Activated CD4-positive, CD25-positive, alpha-beta regulatory T cell treated with anti-CD3 and anti-CD28 coated beads, Interleukin-2, amount 50 U/mL, for 72 hours (primary cell): ENCODE data around the gene CNTN5.
"Not testable (repeated sequence)": the region's sequence is repeated elsewhere in the genome, so short reads cannot be mapped to it uniquely, and the experiment has no call there.

Source experiments
- DNase-seq: peaks from one replicate; pipeline ENCODE4 v3.0.0; 2021

The CNTN5 gene

DNA sequence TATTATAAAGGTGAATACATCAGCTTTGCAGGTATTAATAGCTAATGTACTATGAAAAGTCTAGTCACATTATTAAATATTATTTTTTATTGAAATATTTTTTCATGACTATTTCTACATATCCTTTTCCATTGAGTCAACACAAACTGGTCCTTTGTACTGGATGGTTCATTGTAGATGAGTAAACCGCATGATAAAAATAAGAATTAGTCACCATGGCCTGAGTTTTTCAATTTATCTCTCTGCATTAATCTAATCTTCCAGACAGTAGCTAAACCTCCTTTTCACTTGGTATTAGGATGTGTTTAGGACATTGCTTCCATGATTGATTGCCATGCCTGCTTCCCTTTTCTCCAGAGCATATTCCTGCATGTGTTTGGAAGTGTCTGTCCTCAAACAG, 1227.0 kb downstream of the CNTN5 start:
- no peak for DNase-seq

DNA sequence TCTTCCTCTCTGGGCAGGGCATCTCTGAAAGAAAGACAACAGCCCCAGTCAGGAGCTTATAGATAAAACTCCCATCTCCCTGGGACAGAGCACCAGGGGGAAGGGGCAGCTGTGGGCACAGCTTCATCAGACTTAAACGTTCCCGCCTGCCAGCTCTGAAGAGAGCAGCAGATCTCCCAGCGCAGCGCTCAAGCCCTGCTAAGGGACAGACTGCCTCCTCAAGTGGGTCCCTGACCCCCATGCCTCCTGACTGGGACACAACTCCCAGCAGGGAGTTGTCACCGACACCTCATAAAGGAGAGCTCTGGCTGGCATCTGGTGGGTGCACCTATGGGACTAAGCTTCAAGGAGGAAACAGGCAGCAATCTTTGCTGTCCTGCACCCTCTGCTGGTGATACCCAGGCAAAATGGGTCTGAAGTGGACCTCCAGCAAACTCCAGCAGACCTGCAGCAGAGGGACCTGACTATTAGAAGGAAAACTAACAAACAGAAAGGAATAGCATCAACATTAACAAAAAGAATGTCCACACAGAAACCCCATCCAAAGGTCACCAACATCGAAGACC, 1236.6 kb downstream of the CNTN5 start:
- not testable (repeated sequence) for DNase-seq

DNA sequence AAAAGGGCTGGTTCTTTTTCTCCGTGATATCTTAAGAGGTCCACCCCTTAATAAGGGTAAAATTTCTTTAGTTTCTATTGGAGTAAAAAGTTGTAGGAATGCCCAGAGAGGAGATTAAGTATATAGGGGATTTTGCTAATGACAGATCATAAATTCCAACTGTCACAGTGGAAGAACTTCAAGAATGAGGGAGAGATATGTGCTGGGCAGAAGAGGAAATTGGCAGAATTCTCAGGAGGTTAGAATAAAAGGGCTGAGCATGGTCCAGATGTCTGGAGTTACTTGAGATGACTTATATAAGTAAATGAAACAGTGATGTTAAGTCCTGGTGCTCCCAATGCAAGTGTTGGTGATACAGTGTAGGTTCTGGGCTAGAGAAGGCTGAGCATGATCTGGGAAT, 1248.8 kb downstream of the CNTN5 start:
- no peak for DNase-seq

DNA sequence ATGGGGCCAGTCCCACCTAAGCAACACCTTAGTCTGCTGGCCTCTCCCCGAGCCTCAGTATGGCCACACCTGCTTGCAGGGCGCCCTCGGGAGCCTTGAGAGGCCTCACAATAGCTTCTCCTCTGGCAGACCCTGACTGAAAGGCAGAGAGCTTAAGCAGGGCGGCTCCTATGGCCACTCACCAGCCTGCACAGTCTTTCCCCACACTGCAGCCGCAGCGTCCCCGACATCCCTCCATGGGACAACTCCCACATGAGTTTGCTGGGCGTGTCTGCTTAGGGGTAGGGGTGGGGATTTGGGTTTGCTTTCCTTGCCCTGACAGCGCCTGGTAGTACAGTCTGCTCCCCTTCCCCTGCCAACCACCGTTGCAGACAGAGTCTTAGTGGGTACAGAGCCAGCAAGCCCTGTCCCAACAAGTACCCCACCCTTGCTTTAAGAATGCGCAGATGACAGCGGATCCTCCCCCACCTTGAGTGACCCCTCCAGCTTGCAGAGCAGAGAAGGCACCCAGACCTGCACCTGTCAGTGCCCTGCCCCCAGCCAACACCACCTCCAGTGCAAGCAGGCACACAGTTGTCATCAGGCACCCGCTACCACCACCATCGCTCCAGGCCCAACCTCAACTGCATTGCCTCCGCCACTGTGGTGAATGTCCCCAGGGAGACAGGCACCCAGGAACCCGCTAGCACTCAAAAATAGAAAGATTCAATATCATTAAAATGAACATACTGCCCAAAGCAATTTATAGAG, 1252.5 kb downstream of the CNTN5 start:
- DNase-seq, result no peak

DNA sequence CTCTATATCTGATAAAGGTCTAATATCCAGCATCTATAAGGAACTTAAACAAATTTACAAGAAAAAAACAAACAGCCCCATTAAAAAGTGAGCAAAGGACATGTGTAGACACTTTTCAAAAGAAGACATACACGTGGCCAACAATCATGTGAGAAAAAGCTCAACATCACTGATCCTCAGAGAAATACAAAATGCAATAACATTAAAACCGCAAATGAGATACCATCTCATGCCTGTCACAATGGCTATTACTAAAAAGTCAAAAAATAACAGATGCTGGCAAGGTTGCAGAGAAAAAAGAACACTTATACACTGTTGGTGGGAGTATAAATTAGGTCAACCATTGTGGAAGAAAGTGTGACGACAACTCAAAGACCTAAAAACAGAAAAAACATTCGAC, 1253.7 kb downstream of the CNTN5 start:
- not testable (repeated sequence) for DNase-seq

DNA sequence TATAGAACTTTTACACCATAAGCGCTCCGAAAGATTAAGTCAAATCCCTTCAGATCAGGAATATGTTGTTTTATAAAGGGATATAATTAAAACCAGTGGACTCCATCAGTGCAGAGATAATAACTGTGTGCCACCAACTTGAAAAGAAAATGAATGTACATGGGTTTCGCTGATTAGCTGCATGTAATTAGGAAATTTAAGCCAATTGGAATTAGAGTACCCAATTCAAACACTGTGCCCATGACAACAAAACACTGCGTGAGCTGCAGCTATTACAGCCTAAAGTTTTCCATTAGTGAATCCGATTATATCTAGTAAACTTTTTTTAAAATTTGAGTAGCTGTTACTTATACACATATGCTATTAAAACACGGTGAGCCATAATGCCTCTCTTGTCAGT, 1274.0 kb downstream of the CNTN5 start:
- DNase-seq, result no peak

DNA sequence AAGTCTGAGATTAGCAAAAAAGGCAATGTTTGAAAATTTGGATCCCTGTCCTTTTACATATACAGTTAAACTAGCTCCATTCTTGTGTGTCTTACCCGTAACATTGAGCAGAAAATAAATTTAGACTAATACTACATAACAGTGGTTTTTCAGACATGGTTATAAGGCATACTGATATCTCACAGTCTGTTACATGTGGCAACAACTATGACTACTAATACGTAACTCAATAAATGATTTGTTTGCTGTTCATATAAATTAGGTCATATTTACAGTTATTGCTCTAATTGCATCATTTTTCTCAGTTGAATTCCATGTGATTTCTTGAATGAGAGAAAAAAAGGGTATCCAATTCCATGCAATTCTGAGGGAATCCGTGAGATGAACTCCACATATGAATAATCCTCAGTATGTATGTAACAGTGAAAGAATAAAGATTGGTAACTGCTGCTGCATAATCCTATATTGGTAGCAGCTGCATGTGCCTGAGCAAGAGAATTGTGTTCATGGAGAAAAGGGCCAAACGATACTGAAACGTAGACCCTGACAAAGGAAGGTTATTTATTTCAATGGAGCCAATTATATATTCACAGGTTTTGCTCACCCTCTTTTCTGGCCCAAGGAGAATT, 1275.4 kb downstream of the CNTN5 start:
- DNase-seq, result no peak

DNA sequence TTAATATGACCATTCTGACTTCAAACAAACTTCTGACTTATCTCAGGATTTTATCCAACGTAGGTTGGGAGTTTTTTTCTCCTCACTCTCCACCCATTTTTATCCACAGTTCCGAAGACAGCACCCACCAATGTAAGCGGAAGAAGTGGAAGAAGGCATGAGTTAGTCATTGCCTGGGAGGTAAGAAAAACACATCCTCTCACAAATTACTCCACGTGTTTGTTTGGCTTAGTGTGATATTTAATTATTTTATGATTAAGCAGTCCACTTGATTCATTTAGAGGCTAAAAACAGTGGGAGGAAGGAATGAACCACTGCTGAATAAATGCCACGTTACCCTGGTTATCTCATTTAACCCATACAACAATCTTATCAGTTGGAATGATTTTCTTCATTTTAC, 1276.8 kb downstream of the CNTN5 start:
- DNase-seq, result no peak

DNA sequence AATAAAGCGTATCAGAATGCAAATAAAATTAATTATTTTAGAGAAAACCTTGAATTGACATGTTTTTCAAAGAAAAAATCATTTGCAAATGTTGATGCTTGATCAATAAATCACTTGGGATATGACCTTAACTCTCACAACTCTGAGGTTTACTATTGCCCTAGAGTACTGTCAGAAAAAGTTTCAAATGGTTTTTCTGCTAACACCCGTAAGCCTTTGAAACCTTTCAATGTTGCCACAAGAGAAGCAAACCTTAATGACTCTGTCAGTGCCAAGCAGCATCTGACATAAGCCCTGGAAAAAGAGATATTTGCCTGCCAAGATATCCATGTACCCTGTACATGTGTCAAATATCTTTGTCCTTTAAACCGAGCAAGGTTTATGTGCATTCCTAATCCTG, 1282.1 kb downstream of the CNTN5 start:
- DNase-seq, result no peak

DNA sequence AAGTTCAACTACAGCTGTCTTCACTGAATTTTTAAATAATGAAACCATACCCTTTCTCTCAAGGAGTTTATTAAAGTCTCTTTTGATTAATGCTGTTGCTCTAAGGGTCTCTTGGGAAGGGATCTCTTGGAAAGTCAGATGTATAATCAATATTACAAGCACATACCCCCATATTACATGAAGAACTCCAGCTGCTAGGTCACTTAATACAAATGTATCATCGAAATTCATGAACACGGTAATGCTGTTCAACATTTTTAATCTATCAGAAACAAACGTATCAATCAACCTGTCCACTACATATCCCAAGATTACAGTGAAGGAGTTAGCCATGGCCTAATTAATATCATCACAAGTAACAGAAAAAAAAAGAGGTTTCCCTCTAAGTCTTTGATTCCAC, 1283.1 kb downstream of the CNTN5 start:
- DNase-seq, result no peak

DNA sequence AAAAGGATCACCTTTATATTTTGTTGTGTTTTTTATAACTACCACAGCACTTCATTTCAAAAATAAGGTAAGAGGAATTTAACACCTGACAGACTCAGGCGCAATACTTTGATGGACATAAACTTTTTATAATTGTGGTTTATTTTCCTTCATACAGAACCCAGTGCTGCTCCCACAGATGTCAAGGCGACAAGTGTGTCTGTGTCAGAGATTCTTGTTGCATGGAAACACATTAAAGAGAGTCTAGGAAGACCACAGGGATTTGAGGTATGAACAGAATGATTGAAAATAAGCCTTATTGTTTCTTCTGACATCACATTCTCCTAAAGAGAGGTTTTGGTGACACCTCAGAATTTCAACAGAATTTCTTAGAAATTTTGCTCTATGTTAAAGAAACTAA, 1287.5 kb downstream of the CNTN5 start:
- no peak for DNase-seq

DNA sequence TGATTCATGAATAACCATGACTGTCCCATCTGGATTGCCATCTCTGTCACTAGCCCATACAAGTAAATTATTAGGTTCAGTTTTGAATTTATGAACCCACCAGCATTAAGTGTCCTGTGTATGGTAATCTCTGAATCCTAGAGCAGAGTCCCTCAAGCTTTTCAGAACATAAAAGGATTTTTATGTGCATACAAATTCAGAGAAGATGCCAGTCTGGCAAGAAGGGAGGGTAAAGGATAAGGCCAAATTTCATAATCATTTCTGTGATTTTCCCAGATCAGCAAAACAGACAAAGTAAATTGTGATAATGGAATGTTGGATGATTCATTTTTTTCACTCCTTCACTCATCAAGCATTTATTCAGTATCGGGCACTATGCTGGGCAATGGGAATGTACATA, 1295.2 kb downstream of the CNTN5 start:
- no peak for DNase-seq

DNA sequence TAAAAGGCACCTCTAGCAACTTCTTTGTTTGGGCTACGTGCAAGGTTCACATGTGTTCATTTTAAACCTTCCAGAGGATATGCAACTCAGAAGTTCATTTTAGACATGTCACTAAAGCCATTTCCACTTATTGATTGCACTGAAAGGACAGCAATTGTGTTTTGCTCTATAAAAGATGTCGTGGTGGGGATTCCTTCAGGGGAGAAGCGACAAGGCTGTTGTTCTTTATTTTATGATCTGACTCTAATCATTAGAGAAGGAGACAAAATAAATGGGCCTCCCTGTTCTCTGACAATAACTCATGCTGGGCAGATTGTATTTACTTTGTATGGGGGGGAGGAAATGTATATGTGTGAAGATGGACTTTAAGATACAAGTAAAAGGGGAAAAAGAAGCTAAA, 1296.2 kb downstream of the CNTN5 start:
- DNase-seq, result no peak

DNA sequence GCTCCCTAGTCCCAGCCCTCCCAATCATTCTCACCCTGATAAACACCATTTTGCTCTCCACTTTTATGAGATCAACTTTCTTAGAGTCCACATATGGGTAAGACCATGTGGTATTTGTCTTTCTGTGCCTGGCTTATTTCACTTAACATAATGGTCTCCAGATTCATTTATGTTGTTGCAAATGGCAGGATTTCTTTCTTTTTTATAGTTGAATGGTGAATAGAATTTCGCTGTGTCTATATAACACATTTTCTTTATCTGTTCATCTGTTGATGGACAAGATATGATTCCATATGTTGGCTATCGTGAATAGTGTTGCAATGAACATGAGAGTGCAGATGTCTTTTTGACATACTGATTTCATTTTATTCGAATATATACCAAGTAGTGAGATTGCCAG, 1298.9 kb downstream of the CNTN5 start:
- DNase-seq, result no peak

DNA sequence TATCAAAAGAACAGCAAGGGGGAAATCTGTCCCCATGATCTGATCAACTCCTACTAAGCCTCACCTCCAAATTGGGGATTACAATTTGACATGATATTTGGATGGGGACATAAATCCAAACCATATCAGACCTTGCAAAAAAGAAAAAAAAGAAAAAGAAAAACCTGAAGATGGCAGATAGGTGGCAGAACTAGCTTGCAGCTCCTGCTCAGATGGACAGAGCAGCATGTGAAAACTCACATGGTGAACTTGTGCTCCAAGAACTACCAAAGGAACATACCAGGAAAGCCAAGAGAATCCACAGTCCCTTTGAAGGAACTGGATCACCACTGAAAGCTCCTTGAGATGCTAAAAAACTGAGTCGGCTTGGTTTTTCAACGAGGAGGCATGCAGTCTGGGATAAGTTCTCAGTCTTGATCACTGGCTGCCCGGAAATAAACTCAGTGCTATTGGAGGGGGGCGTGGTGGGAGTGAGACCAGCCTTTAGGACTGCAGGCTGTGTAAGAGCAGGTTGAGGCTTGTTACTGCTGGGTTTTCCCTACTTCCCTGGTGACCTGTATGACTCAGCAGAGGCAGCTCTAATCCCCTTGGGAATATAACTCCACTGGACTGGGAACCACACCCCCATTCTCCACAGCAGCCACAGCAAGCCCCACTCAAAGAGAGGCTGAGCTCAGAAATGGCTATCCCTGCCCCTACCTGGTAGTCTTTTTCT, 1308.0 kb downstream of the CNTN5 start:
- no peak for DNase-seq

DNA sequence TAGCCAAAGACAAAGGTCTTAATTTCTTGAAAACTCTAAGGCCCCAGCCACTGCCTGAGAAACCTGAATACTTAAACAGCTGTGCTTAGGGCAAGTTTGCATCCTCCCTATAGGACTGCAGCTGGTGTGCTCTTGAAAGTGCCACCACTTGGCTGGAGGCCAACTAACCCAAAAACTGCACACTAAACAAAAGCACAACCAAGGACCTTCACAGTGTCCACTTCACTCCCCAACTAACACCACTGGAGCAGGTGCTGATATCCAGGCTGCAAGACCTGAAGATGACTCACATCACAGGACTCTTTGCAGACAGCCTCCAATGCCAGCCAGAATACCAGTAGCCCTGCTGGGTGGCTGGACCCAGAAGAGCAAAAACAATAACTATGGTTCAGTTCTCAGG, 1308.6 kb downstream of the CNTN5 start:
- DNase-seq, result no peak

DNA sequence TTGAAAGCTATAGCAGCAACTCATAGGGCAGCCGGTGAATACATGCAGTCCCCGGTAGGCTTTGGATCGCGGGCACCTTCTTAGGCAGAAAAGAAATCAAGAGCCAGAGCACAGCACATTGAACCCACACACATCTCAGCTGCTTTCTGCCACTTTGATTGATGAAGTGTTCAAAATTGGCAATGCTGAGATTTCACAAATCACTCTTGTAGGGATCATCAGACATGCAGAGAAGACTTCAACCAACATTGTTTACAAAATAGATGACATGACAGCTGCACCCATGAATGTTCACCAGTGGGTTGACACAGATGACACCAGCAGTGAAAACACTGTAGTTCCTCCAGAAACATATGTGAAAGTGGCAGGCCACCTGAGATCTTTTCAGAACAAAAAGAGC, 1316.1 kb downstream of the CNTN5 start:
- DNase-seq, result no peak

DNA sequence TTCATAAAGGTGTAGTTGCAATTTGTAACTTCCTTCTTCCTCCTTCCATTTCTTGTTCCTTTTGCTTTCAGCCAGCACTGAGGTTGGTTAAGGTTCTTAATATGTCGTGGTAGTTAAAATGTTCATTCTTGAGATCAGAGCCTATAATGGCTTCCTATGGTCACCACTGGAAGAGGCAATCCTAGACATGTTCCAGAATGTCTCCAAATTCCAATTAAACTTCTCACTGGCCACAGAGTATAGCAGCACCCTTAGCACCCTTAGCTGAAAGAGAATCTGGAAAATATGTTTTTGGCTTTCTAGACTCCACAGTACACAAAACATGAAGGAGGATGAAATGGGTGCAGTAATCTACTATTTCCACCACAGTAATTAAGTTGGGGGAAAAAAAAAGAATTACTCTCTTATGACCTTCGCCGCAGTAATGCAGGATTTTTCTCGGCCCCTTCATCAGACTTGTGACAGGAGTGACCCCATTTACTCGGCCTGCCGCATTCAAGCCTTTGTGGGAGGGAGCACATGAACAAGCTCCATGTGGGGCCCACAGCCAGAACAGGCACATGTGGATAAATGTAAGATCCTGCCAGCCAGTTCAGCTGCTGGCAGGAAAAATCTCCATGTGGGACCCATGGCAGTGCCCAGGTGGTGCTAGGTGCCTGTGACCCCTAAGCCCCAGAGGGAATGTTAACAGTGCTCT, 1317.5 kb downstream of the CNTN5 start:
- no peak for DNase-seq

DNA sequence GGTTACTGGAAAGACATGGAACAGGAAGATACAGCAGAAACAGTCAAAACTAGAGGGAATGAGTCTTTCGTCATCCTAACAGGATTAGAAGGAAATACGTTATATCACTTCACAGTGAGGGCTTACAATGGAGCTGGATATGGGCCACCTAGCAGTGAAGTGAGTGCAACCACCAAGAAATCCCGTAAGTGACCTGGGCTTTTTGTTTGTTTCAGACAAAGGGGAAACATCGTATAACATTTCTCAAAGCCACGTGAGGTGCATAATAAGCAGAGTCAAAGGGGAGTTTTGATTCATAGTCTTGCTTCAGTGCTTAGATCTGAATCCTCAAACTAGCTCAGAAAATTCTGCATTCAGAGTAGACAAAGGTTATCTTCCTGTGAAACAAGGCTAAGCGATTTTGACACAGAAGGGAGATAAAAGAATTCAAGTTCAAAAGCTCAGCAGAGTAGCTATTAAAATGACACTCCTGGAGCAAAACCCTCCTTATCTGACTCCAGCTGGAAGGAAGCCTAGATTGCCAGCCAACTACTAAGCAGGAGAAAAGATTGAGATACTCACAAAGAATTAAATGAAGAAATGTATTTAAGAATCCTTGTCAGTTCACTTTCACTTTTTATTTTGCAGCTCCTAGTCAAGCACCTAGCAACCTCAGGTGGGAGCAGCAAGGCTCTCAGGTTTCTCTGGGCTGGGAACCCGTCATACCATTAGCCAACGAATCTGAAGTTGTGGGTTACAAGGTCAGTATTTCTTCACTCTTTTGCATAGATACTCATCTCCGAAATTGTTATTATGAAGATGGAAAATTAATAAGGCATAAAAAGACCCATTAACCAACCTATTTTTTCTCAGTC, 1319.9 kb downstream of the CNTN5 start:
- DNase-seq, result no peak

DNA sequence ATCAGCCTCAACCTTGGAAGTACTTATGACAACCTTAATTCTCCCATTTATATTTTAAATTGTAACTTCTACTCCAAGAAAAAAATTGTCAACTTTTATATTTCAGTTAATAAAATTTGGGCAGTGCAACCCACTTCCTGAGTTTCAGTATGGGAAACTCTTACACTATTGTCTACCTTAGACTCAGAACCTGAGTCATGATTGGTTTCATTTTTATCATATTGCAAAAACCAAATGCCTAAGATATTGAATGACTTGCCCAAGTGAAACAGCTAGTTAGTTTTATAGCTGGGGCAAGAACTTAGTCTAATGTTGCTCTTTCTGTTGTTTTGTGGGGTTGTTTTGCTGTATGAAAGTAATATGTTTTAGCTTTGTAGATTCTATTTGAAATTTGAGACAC, 1332.3 kb downstream of the CNTN5 start:
- DNase-seq, result no peak

DNA sequence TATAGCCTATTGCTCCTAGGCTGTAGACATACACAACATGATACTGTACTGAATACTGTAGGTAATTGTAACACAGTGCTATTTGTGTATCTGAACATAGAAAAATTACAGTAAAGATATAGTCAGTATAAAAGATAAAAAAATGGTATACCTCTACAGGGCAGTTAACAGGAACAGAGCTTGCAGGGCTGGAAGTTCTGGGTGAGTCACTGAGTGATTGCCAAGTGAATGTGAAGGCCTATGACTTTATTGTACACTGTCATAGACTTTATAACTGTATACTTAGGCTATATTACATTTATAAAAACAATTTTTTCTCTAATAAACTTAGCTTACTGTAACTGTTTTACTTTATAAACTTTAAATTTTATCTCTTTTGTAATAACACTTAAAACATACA, 1334.0 kb downstream of the CNTN5 start:
- no peak for DNase-seq

DNA sequence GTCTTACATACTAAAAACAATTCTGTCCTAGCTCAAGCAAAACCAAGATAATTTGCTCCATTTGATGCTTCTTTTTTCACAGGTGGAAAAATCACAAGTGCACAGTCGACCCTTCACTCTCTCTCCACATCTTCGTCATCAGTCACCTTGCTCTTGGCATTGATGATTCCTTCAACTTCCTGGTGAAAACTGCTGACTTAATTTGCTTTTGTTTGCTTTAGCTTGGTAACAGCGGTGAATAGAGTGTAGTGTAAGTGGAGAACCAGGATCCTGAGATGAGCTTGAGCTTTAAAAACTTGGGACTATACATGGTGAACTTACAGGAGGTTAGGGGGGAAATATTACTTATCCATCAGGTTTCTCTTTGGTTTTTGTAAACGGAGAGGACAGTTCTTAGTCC, 1335.3 kb downstream of the CNTN5 start:
- no peak for DNase-seq
